ENCODE measurements around the gene OTX2.

The OTX2 gene

GRCh38 chr14:56811593-56812363, 1.5 kb upstream of the OTX2 start:
- DNase-seq: no peak

- no peak for DNase-seq
Measured at GRCh38 chr14:56810836-56811592, 735 bp upstream of the OTX2 start.

GRCh38 chr14:56809270-56810146, 771 bp downstream of the OTX2 start:
- no peak for DNase-seq

GRCh38 chr14:56808383-56809269, 1.7 kb downstream of the OTX2 start:
- no peak for DNase-seq

GRCh38 chr14:56808110-56808382, 2.2 kb downstream of the OTX2 start:
- DNase-seq: no peak

DNA sequence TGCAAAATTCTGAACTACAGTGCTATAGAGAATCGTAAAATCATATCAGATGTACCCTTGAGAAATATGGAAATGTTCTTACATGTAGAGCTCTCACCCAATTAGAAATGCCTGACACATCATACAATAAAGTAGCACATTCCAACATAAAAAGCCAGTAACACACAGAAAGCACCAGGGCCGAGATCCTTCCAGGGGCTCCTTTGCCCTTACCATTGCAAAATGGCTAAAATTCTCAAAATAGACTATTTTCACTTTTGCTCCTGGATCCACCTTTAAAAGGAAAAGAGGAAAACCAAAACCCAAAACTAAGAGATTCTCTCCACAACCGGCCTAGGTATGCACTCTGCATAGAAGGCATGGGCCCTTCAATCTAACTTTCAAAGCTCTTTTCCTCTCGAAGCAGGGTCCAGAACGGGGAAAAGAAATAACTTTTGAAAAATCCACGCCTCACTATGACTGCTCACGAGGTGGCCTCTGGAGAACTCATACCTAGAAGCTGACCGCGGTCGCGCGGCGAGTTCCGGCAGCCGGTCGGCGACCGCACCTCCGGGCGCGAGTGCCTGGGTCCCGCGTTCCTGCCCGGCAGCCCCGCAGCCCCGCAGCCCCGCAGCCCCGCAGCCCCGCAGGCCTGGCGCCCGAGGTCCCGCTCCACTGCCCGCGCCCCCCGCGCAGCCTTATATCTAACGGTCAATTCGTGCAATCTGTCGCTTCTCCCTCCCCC, 2.7 kb downstream of the OTX2 start:
- no peak for DNase-seq

DNA sequence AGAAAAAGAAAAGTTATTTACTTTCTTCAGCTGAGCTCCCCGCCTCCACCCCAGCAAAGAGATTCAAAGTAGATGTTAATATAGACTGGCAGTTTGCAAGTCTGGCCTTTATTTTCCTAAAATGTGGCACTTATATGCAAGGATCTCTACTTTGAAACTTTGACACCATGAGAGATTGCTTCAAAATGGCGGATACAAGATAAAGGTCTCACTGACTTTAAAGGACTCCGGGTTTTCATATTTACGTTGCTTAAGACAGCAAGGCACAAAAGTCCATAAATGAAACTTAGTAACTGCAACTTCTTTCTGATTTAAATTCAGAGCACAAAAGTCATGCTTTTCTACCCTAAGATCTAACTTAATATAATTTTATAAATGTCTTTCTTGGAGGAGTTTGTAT, 3.5 kb downstream of the OTX2 start:
- DNase-seq: no peak

GRCh38 chr14:56805992-56806727, 4.1 kb downstream of the OTX2 start:
- no peak for DNase-seq

GRCh38 chr14:56805201-56805991, 4.9 kb downstream of the OTX2 start:
- DNase-seq: no peak

DNA sequence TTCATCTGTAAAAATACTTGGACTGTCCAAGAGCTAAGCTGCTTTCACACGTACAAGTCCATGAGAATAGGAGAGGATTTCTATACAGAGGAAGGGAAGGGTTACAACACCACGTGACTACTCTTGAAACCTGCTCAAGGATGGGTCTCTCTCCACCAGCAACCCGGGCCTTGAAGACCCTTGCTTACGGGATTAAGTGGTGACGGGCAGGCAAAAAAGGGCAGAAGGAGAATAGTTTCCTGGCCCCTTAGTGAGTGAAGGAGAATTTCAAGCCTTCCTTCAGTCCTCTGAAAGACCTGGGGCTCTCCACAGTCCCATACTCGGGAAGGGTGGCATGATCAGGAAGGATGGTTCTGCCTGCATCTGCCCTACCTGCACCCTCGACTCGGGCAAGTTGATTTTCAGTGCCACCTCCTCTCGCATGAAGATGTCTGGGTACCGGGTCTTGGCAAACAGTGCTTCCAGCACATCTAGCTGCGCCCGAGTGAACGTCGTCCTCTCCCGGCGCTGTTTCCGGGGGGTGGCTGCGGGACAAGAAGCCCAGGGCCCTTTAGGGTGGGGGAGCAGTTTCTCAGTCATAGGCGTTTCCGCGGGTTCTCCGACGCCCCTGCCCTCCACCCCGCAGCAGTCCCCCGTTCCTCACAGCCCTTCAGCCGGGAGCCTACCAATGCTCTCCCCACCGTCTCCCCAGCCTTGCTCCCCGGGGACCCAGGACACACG, 6.3 kb downstream of the OTX2 start:
- DNase-seq: no peak

DNA sequence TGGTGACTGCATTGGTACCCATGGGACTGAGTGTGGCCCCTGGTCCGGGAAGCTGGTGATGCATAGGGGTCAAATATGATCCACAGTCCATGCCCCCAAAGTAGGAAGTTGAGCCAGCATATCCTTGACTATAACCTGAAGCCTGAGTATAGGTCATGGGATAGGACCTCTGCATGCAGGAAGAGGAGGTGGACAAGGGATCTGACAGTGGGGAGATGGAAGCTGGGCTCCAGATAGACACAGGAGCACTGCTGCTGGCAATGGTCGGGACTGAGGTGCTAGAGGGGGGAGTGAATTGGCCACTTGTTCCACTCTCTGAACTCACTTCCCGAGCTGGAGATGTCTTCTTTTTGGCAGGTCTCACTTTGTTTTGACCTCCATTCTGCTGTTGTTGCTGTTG, 8.4 kb downstream of the OTX2 start:
- DNase-seq: no peak

- no peak for DNase-seq
Measured at GRCh38 chr14:56799343-56799645, 11.0 kb downstream of the OTX2 start.

DNA sequence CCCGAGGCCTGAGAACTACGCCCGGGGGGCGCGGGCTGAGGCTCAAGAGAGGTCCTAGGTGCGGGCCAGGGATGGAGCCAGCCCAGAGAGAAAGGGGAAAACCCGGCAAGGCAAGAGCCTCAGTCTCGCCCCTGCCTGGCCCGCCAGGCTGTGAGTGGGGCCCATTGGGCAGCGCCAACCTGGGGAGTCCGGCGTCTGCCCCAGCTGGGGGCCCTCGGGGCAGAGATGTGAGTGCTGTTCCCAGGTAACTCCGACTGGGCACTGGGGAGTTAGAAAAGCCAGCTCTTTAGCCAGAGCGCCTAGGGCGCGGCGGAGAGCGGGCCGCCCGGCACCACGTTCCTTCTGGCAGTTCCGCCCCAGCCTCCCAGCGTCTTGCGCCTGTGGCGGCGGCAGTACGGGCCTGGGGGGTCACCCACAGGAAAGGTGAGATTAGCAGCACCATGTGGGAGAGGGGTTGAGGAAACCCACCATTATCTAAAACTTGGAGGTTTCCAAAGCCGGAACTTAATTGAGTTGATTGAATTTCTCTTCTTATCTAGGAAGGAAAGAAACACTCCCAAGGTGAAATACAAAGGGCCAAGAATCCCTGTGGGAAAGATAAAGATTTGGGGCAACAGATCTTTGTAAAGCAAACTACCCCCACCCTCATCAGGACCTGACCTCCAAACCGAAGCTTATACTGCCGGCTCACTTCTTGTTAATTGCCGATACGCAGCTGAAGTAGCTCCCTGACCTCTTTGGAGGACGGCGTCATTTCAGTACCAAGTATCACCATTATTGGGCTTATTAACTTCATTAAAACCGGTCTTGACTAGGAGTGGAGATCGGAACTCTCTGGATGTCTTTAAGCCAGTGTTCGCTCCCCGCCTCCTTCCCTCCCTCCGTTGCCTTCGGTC, 11.6 kb downstream of the OTX2 start:
- DNase-seq: no peak

- no peak for DNase-seq
Measured at GRCh38 chr14:56797569-56798446, 12.5 kb downstream of the OTX2 start.

DNA sequence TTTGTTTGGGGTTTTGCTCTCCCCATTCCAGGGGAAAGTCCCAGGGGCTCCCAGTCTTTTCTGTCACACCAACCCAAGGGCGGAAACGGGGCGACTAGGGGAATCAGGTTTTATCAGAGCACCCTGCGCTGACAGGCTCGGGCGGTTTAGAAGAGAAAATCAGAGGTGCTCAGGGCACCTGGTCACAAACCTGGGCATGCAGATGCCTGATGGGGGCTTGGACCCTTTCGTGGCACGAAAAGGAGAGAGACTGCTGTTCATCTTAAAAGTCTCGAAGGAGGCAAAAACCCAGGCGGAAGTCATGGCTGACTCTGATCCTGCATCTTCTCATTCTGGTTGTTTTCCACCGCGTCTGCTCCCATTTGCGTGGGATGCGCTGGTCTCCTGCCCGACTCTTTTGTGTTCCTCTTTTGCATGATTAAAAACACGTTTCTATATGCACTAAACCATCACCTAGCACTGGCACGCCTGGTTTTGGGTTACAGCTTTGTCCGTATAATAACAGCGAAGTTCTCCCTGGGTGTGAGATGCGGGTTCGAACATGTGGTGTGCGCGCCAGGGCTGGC, 13.2 kb downstream of the OTX2 start:
- DNase-seq: no peak

GRCh38 chr14:56796259-56796658, 14.0 kb downstream of the OTX2 start:
- no peak for DNase-seq

- no peak for DNase-seq
Measured at GRCh38 chr14:56795284-56795622, 15.0 kb downstream of the OTX2 start.

All from NCI-H187 (cell line).